ENCODE results near the gene RNF208. TPM values are rescaled to one million over a fixed set of nuclear protein-coding genes. Genes with fewer than 3 reads are reported as not detected.
A peak's percentile ranks its signal among the peaks of the same experiment; 100 is the strongest.

The RNF208 gene
- total RNA-seq, 1 donor from 2014 or later: 4.3 TPM

DNA sequence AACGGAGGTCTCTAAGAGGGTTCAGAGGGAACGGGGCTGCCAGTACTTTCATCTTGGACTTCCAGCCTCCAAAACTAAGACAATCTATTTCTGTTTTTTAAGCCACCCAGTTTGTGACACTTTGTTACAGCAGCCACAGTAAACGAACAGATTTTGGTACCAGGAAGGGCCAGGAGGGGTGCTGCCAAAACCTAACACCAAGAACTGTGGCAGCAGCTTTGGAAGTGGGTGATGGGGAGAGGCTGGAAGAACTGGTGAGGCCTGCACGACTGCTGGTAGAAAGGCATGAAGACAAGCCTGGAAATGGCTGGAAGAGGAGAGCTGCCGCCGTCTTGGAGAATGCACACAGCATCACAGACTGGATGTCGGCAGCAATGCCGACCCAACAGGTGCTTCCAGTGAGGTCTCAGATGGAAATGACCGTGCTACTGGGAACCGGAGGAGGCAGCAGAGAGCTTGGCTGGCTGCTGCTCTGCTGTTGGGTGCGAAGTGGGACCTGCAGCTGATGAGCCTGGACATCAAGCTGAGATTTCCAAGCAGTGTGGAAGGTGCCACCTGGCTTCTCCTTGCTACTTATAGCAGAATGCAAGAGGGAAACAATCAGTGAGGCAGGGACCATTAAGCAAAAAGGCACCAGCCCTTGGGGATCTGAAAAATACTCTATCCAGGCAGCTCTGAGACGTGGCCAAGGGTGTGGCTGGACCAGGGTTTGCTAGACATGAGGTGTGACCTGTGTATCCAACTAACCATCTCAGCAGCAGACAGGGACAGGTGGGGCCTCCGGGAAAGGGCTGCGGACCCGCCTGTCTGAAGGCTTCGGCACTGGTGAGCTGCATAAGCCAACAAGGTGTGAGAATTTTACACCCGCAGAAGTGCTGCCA is 45.5 kb downstream of the RNF208 start:
- no peak overlapping the region for H3K27ac ChIP-seq (ENCODE audit: low read depth, low read length)
- no peaks in the 10 kb centered on the region for H3K4me1 ChIP-seq (ENCODE audit: insufficient read depth, low read length)
- H2AFZ ChIP-seq (ENCODE audit: low read depth, low read length): no peak overlapping the region
- Mint-ChIP-seq H3K27me3 (ENCODE audit: low read depth, unreplicated experiment) (peaks cover 2% of the 10 kb centered on the region), H3K9me3 (ENCODE audit: unreplicated experiment) (no peaks in the 10 kb centered on the region), H3K4me1 (ENCODE audit: low read depth, unreplicated experiment) (no peaks in the 10 kb centered on the region), H3K27ac (ENCODE audit: unreplicated experiment) (no peak overlapping the region), H3K4me3 (ENCODE audit: unreplicated experiment) (no peak overlapping the region), H3K36me3 (ENCODE audit: low read depth, unreplicated experiment) (peaks cover 11% of the 10 kb centered on the region)
- no peaks in the 10 kb centered on the region for H3K79me2 ChIP-seq (ENCODE audit: insufficient read depth, low read length)
- H3K36me3 ChIP-seq (ENCODE audit: insufficient read depth, low read length): peaks cover 3% of the 10 kb centered on the region
- no peak for TF ChIP-seq EZH2 (IDR thresholded peaks at IDR 0.05; ENCODE audit: insufficient read depth, low read length)
- TF ChIP-seq, protein P1, sequence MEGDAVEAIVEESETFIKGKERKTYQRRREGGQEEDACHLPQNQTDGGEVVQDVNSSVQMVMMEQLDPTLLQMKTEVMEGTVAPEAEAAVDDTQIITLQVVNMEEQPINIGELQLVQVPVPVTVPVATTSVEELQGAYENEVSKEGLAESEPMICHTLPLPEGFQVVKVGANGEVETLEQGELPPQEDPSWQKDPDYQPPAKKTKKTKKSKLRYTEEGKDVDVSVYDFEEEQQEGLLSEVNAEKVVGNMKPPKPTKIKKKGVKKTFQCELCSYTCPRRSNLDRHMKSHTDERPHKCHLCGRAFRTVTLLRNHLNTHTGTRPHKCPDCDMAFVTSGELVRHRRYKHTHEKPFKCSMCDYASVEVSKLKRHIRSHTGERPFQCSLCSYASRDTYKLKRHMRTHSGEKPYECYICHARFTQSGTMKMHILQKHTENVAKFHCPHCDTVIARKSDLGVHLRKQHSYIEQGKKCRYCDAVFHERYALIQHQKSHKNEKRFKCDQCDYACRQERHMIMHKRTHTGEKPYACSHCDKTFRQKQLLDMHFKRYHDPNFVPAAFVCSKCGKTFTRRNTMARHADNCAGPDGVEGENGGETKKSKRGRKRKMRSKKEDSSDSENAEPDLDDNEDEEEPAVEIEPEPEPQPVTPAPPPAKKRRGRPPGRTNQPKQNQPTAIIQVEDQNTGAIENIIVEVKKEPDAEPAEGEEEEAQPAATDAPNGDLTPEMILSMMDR (IDR thresholded peaks at IDR 0.05; ENCODE audit: insufficient read depth, low read depth, low read length): peak; percentile 51
- no peak overlapping the region for H3K4me3 ChIP-seq (ENCODE audit: insufficient read depth, low read depth, low read length)
- H3K27me3 ChIP-seq (ENCODE audit: insufficient read depth, low read length): peaks cover 4% of the 10 kb centered on the region
- no peak for DNase-seq (ENCODE audit: low read depth)
- H3K4me2 ChIP-seq (ENCODE audit: low read length): no peak overlapping the region
- no peaks in the 10 kb centered on the region for H3K9me3 ChIP-seq (ENCODE audit: insufficient read depth, low read depth, low read length)
- no peak overlapping the region for H3K9ac ChIP-seq (ENCODE audit: low read length)
- no peak for FAIRE-seq
- peaks cover 21% of the 10 kb centered on the region for H4K20me1 ChIP-seq (ENCODE audit: insufficient read depth, low read length)

DNA sequence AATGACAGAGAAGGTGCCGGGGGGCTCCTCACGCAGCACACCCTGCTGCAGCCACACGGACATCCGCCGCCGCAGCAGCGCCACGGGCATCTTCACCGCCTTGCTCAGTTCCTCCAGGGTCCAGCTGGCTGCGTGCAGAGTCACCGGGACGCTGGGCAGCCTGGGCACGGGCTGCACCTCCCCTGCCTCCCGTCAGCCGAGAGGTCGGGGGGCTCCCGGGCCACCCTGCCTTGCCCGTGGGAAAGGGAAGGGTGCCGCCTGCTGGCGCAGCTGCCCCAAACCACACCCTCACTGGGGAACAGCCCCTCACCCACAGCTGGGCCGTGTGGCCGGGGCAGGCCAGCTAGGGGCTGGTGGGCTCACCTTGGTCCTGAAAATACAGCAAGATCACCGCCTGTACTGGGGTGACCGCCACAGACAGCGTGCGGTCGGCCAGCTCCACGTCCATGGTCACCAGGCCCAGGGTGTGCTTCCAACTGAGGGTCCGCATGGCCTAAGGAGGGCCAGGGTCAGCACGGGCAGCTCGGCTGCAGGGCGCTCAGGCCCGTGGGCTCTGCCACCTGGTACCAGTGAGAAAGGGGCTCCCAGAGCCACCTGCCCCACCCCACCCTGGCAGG is 46.6 kb downstream of the RNF208 start:
- no peak overlapping the region for H3K27ac Mint-ChIP-seq (ENCODE audit: unreplicated experiment)
- no peak overlapping the region for H3K4me3 ChIP-seq (ENCODE audit: insufficient read depth, low read depth, low read length)
- peaks cover 21% of the 10 kb centered on the region for H4K20me1 ChIP-seq (ENCODE audit: insufficient read depth, low read length)
- TF ChIP-seq, protein P1 (IDR thresholded peaks at IDR 0.05; ENCODE audit: insufficient read depth, low read depth, low read length): no peak
- TF ChIP-seq EZH2 (IDR thresholded peaks at IDR 0.05; ENCODE audit: insufficient read depth, low read length): no peak
- H3K79me2 ChIP-seq (ENCODE audit: insufficient read depth, low read length): no peaks in the 10 kb centered on the region
- H3K4me1 Mint-ChIP-seq (ENCODE audit: low read depth, unreplicated experiment): no peaks in the 10 kb centered on the region
- H3K27me3 Mint-ChIP-seq (ENCODE audit: low read depth, unreplicated experiment): peaks cover 8% of the 10 kb centered on the region
- peaks cover 3% of the 10 kb centered on the region for H3K36me3 ChIP-seq (ENCODE audit: insufficient read depth, low read length)
- no peak overlapping the region for H2AFZ ChIP-seq (ENCODE audit: low read depth, low read length)
- no peak overlapping the region for H3K27ac ChIP-seq (ENCODE audit: low read depth, low read length)
- no peaks in the 10 kb centered on the region for H3K9me3 Mint-ChIP-seq (ENCODE audit: unreplicated experiment)
- H3K4me3 Mint-ChIP-seq (ENCODE audit: unreplicated experiment): no peak overlapping the region
- peaks cover 11% of the 10 kb centered on the region for H3K36me3 Mint-ChIP-seq (ENCODE audit: low read depth, unreplicated experiment)
- H3K9ac ChIP-seq (ENCODE audit: low read length): no peak overlapping the region
- peaks cover 8% of the 10 kb centered on the region for H3K27me3 ChIP-seq (ENCODE audit: insufficient read depth, low read length)
- DNase-seq (ENCODE audit: low read depth) (no peak), FAIRE-seq (no peak)
- no peak overlapping the region for H3K4me2 ChIP-seq (ENCODE audit: low read length)
- H3K4me1 ChIP-seq (ENCODE audit: insufficient read depth, low read length): no peaks in the 10 kb centered on the region
- H3K9me3 ChIP-seq (ENCODE audit: insufficient read depth, low read depth, low read length): no peaks in the 10 kb centered on the region
